OCI-LY3 (cell line): ENCODE data around the gene GNAS-AS1.

Source experiments
- H2AFZ ChIP-seq: fragments of 200-600, 300-600 bp; shearing (Covaris generic); 2 replicates; pipeline ENCODE4 v1.6.0; 2014; ENCODE audit warnings: antibody characterized with exemption, low read depth, low read length
- H3K27ac ChIP-seq: fragments of 200-600, 300-600 bp; sonication (generic); 2 replicates; pipeline ENCODE4 v1.5.1; 2014; ENCODE audit warnings: mild to moderate bottlenecking, low read length, moderate library complexity, mixed read lengths
- H3K27me3 ChIP-seq: fragments of 200-600, 300-600 bp; sonication (generic); 2 replicates; pipeline ENCODE4 v1.6.1; 2014; ENCODE audit warnings: low read depth, low read length, mixed read lengths
- H3K36me3 ChIP-seq: fragments of 200-600, 300-600 bp; sonication (generic); replicated peaks from 2 replicates; pipeline ENCODE3; 2014; ENCODE audit warnings: low read depth, low read length, mixed read lengths
- H3K4me1 ChIP-seq: fragments of 300-600, 200-600 bp; sonication (generic); 2 replicates; pipeline ENCODE4 v1.6.1; 2014; ENCODE audit warnings: low read length, mixed read lengths
- H3K4me2 ChIP-seq: fragments of 200-600, 300-600 bp; sonication (generic); 2 replicates; pipeline ENCODE4 v1.6.1; 2014; ENCODE audit warnings: low read length, mixed read lengths
- H3K4me3 ChIP-seq: fragments of 300-600, 200-600 bp; sonication (generic); 2 replicates; pipeline ENCODE4 v1.5.1; 2014; ENCODE audit warnings: antibody characterized with exemption, mild to moderate bottlenecking, low read length, moderate library complexity
- H3K79me2 ChIP-seq: fragments of 300-600, 200-600 bp; shearing (Covaris generic); 2 replicates; pipeline ENCODE4 v1.6.1; 2014; ENCODE audit warnings: mild to moderate bottlenecking, low read length, mixed read lengths
- H3K9ac ChIP-seq: fragments of 300-600, 200-600 bp; shearing (Covaris generic); 2 replicates; pipeline ENCODE4 v1.6.0; 2014; ENCODE audit warnings: mild to moderate bottlenecking, low read length, moderate library complexity
- H3K9me3 ChIP-seq: fragments of 200-600, 300-600 bp; shearing (Covaris generic); 2 replicates; pipeline ENCODE4 v1.6.1; 2014; ENCODE audit warnings: low read length, mixed read lengths; ENCODE audit not compliant: insufficient read depth
- H4K20me1 ChIP-seq: fragments of 200-600, 300-600 bp; sonication (generic); 2 replicates; pipeline ENCODE4 v1.6.1; 2016; ENCODE audit warnings: low read length, mixed read lengths; ENCODE audit not compliant: insufficient read depth
- CTCF ChIP-seq: fragments of 200-600, 300-600 bp; sonication (generic); IDR thresholded peaks from 2 replicates; pipeline ENCODE4 v1.5.1; 2014; ENCODE audit warnings: antibody characterized with exemption, low read length, low read depth
- EZH2phosphoT487 ChIP-seq: fragments of 200-600 bp; shearing (Covaris generic); IDR thresholded peaks from 2 replicates; pipeline ENCODE4 v1.6.1; 2018; ENCODE audit warnings: antibody characterized with exemption, mixed run types, low read depth

Gene GNAS-AS1

DNA sequence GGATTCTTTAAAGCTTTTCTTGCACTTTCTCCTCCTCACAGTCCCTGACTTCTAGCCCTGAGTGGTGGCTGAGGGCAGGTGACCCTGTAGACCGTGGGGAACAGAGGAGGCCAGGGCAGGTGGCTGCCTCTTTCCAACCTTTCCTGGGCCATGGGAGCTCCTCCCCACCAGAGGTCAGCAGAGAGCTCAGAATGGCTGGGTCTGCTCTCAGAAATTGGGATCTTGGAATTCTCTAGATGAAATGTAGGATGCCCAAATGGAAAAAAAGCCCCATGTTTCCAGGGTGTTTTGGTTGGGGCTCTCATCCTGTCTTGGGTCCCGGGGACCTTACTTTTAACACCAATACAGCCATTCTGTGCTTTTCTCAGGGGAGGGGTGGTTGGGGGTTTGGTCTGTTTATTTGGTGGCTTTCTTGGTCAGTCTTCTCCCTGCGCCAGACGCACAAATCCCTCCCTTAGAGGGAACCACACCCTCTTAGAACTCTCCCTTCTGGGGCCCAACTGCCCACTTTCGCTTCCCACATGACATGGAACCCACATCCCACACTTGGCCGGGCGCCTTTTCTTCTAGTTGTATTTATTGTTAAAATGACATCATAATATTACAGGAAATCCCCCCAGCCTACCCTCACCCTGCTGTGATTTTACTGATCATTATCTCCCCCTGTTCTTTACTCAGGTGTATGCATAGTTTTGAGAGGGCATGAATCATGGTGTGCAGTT, 19.8 kb upstream of the GNAS-AS1 start:
- Histone ChIP-seq H3K9ac (no peak overlapping the region), H3K27ac (no peak overlapping the region), H3K9me3 (no peaks in the 10 kb centered on the region), H4K20me1 (no peaks in the 10 kb centered on the region), H3K79me2 (no peaks in the 10 kb centered on the region), H3K36me3 (no peaks in the 10 kb centered on the region), H3K4me3 (no peak overlapping the region), H2AFZ (no peak overlapping the region), H3K4me2 (peak overlapping the region; percentile 23), H3K4me1 (peaks cover 17% of the 10 kb centered on the region), H3K27me3 (peaks cover 19% of the 10 kb centered on the region)
- no peak for TF ChIP-seq EZH2phosphoT487
- TF ChIP-seq CTCF, result peak; percentile 99

DNA sequence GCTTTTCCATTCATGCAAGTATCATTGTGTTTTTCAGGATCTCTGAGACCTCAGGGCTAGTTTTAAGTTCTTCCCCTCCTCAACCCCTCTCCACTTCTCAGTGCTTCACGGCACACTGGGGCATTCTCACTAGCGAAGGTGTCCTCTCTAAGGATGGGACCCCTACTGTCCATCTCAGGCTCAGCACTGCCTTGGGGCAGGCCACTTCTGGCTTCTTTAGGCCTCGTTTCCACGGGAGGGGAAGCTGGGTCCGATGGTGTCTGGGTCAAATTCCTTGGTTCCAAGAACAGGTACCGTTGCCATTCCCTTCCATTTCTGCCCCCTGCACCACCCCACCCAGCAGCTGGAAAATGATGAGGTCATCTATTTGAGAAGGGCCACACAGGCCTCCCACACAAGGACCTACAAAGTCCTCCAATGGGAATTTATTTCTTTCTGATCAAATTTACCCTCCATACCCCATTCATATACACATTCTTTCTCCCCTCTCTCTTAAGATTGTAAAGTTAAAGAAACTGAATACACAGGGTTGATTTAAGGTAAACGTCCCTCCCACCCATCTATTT, 19.0 kb upstream of the GNAS-AS1 start:
- H3K4me3 ChIP-seq, result no peak overlapping the region
- no peaks in the 10 kb centered on the region for H3K36me3 ChIP-seq
- H3K4me2 ChIP-seq, result no peak overlapping the region
- H3K9ac ChIP-seq, result no peak overlapping the region
- no peak for TF ChIP-seq CTCF
- no peak for TF ChIP-seq EZH2phosphoT487
- H2AFZ ChIP-seq, result no peak overlapping the region
- peaks cover 19% of the 10 kb centered on the region for H3K27me3 ChIP-seq
- H3K79me2 ChIP-seq, result no peaks in the 10 kb centered on the region
- H4K20me1 ChIP-seq, result no peaks in the 10 kb centered on the region
- peaks cover 17% of the 10 kb centered on the region for H3K4me1 ChIP-seq
- no peaks in the 10 kb centered on the region for H3K9me3 ChIP-seq
- H3K27ac ChIP-seq, result no peak overlapping the region

DNA sequence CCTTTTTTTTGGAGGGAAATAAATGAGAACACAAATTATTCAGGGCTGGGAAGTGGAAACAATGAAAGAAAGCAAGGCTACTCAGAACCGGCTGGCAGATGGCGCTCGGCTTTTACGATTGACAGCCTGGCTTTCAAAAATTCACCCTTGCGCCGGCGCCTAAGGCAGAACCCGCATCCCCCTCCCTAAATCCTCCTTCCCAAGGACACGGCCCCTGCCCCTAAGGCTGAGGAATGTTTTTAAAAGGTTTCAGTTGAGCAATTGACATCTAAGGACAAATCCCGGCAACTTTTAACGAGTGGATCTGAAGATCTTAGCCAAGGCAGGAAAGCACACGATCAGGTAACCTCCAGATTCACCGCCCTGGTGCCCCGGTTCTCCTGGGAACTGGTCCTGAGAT, 18.1 kb upstream of the GNAS-AS1 start:
- TF ChIP-seq CTCF (peak; percentile 90), EZH2phosphoT487 (no peak)
- Histone ChIP-seq H3K27me3 (peaks cover 24% of the 10 kb centered on the region), H3K4me2 (peak overlapping the region; percentile 52), H3K27ac (no peak overlapping the region), H3K4me1 (peaks cover 17% of the 10 kb centered on the region), H4K20me1 (no peaks in the 10 kb centered on the region), H2AFZ (peak overlapping the region; percentile 66), H3K36me3 (no peaks in the 10 kb centered on the region), H3K4me3 (no peak overlapping the region; the same call in 1 of the 2 replicates), H3K79me2 (no peaks in the 10 kb centered on the region), H3K9ac (no peak overlapping the region), H3K9me3 (no peaks in the 10 kb centered on the region)

DNA sequence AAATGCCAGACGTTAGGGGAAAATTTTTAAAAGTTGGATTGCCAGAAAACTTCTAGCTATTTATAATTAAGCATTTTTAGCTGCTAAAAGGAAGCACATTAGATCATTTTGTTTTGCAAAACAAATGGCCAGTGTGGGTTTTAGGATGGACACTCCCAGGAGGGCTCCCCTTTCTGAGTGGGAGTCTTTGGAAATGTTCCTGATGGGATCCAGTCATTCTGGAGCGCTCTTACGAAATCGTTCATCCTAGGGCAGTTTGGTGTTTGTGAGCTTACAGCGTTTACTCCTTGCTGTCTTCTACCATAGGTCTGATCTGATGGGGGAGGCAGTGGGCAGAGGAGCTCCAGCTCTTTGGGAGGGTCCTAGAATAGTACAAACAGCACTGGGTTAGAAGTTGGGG, 16.5 kb upstream of the GNAS-AS1 start:
- TF ChIP-seq EZH2phosphoT487 (no peak), CTCF (no peak)

More for the DNA sequence above, 16.5 kb upstream of the GNAS-AS1 start:
- H3K36me3 ChIP-seq, result no peaks in the 10 kb centered on the region
- no peaks in the 10 kb centered on the region for H3K9me3 ChIP-seq
- peaks cover 10% of the 10 kb centered on the region for H3K4me1 ChIP-seq
- no peaks in the 10 kb centered on the region for H3K79me2 ChIP-seq
- peaks cover 39% of the 10 kb centered on the region for H3K27me3 ChIP-seq
- H3K4me3 ChIP-seq, result no peak overlapping the region
- H4K20me1 ChIP-seq, result no peaks in the 10 kb centered on the region
- H3K4me2 ChIP-seq, result no peak overlapping the region
- H3K9ac ChIP-seq, result no peak overlapping the region
- H3K27ac ChIP-seq, result no peak overlapping the region
- H2AFZ ChIP-seq, result no peak overlapping the region
